ENCODE data around the gene KCTD20. TPM values are rescaled to one million over a fixed set of nuclear protein-coding genes. Genes with fewer than 3 reads are reported as not detected.
A peak's percentile ranks its signal among the peaks of the same experiment; 100 is the strongest.

The KCTD20 gene
- total and polyA plus RNA-seq, 10 of the 15 experiments (the other 5 are each of a cell fraction or from before 2014, with no cell fraction given) = 18.1 to 77.0 (median 50.5) TPM

- Histone ChIP-seq H2AFZ (ENCODE audit: control insufficient read depth, low read depth, low read length) (peak overlapping the region; percentile 94), H3K4me1 (ENCODE audit: control insufficient read depth, insufficient read depth, low read length) (peaks cover 7% of the 10 kb centered on the region), H3K79me2 (ENCODE audit: control insufficient read depth, insufficient read depth, low read length) (peaks cover 46% of the 10 kb centered on the region), H3K4me3 (peak overlapping the region; percentile 86), H3K36me3 (ENCODE audit: control insufficient read depth in 2 of 2, insufficient read depth in 2 of 2, low read length in 1 of 2) (no peaks in the 10 kb centered on the region), H3K9ac (ENCODE audit: control insufficient read depth, insufficient read depth, low read length) (peak overlapping the region; percentile 88), H4K20me1 (ENCODE audit: control insufficient read depth, insufficient read depth) (no peaks in the 10 kb centered on the region), H3K27ac (ENCODE audit: control insufficient read depth, insufficient read depth) (peak overlapping the region; percentile 95), H3K27me3 (replicated peaks in 1 of 2; ENCODE audit: control insufficient read depth in 2 of 2, insufficient read depth in 2 of 2, low read length in 1 of 2) (no peaks in the 10 kb centered on the region), H3K9me3 (replicated peaks; ENCODE audit: control insufficient read depth, insufficient read depth, low read length) (no peaks in the 10 kb centered on the region), H3K4me2 (ENCODE audit: control insufficient read depth, insufficient read depth) (peak overlapping the region; percentile 91)
- POLR2A ChIA-PET = interaction anchor here (1.0 to 1.5 kb wide), 2 partner anchors 12 to 157 kb away, joined by 3 to 19 read pairs; no protein-coding TSS in a partner anchor
- TF ChIP-seq SMAD1 (IDR thresholded peaks at IDR 0.05; ENCODE audit: low read depth, partially characterized antibody) = no peak
- no peak for TF ChIP-seq ESRRA (IDR thresholded peaks at IDR 0.05; ENCODE audit: low read length)
- TF ChIP-seq, protein P1, sequence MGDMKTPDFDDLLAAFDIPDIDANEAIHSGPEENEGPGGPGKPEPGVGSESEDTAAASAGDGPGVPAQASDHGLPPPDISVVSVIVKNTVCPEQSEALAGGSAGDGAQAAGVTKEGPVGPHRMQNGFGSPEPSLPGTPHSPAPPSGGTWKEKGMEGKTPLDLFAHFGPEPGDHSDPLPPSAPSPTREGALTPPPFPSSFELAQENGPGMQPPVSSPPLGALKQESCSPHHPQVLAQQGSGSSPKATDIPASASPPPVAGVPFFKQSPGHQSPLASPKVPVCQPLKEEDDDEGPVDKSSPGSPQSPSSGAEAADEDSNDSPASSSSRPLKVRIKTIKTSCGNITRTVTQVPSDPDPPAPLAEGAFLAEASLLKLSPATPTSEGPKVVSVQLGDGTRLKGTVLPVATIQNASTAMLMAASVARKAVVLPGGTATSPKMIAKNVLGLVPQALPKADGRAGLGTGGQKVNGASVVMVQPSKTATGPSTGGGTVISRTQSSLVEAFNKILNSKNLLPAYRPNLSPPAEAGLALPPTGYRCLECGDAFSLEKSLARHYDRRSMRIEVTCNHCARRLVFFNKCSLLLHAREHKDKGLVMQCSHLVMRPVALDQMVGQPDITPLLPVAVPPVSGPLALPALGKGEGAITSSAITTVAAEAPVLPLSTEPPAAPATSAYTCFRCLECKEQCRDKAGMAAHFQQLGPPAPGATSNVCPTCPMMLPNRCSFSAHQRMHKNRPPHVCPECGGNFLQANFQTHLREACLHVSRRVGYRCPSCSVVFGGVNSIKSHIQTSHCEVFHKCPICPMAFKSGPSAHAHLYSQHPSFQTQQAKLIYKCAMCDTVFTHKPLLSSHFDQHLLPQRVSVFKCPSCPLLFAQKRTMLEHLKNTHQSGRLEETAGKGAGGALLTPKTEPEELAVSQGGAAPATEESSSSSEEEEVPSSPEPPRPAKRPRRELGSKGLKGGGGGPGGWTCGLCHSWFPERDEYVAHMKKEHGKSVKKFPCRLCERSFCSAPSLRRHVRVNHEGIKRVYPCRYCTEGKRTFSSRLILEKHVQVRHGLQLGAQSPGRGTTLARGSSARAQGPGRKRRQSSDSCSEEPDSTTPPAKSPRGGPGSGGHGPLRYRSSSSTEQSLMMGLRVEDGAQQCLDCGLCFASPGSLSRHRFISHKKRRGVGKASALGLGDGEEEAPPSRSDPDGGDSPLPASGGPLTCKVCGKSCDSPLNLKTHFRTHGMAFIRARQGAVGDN (IDR thresholded peaks at IDR 0.05) = no peak
- no peak for TF ChIP-seq E2F4 (IDR thresholded peaks at IDR 0.05; ENCODE audit: low read depth, low read length)
- TF ChIP-seq MAX (IDR thresholded peaks at IDR 0.05; ENCODE audit: low read depth, low read length) = no peak
- TF ChIP-seq SKIL (IDR thresholded peaks at IDR 0.05; ENCODE audit: low read depth, poor library complexity, severe bottlenecking) = peak; percentile 34
- TF ChIP-seq IKZF1 (conservative IDR thresholded peaks at IDR 0.05) = no peak
- SMC1A ChIA-PET (ENCODE audit: uncharacterized antibody, unreplicated experiment) = interaction anchor here (1.1 to 1.6 kb wide), 3 partner anchors 15 to 155 kb away, joined by 3 to 6 read pairs (median 3); no protein-coding TSS in a partner anchor
- in situ Hi-C loops (cut with MboI) = no loop called here
- ATAC-seq (no peak), DNase-seq (ENCODE audit: low read depth, low spot score) (no peak), FAIRE-seq (no peak)
- WGBS (ENCODE audit: insufficient coverage, insufficient replicate concordance, low lambda C conversion rate, missing lambda C conversion rate) = 5% methylated on average over 12 of the region's 12 CpGs
- RAD21 ChIA-PET (ENCODE audit: unreplicated experiment) = interaction anchor here (1.0 to 1.7 kb wide), 3 partner anchors 12 to 84 kb away, joined by 5 to 9 read pairs (median 5); no protein-coding TSS in a partner anchor
- intact Hi-C loops (cut with micrococcal nuclease; ENCODE audit: unreplicated experiment) = loop anchor here (2.0 to 5.0 kb wide), 2 partner anchors 153 to 240 kb away; partner anchors contain the start of gene SRSF3
- BruUV-seq (replicated peaks) = TSS peak; percentile 96
- CTCF ChIA-PET = interaction anchor here (1.0 to 1.4 kb wide), 4 partner anchors 10 to 156 kb away, joined by 3 to 5 read pairs (median 4); no protein-coding TSS in a partner anchor
Observed at GRCh38 chr6:36442103-36442670, 613 bp upstream of the KCTD20 start.
